HCT116 (cell line): ENCODE data around the gene SND1.

Experiments
- CBX3 ChIP-seq: IDR thresholded peaks from 2 replicates; pipeline ENCODE4 v1.6.1; 2012; ENCODE audit warnings: low read depth
- CEBPB ChIP-seq: IDR thresholded peaks from 2 replicates; pipeline ENCODE4 v1.6.1; 2012; ENCODE audit warnings: low read depth
- EGR1 ChIP-seq: IDR thresholded peaks from 2 replicates; pipeline ENCODE4 v1.6.1; 2012; ENCODE audit warnings: low read depth
- EZH2 ChIP-seq: fragments of 200-600 bp; sonication (generic); IDR thresholded peaks from 2 replicates; pipeline ENCODE4 v1.6.1; 2017; ENCODE audit warnings: antibody characterized with exemption, mixed run types
- JUND ChIP-seq: IDR thresholded peaks from 2 replicates; pipeline ENCODE4 v1.6.1; 2012
- POLR2A ChIP-seq: IDR thresholded peaks from 2 replicates; pipeline ENCODE4 v1.7.0; 2011; ENCODE audit warnings: borderline replicate concordance; ENCODE audit not compliant: insufficient read depth, insufficient read length; ENCODE audit errors: extremely low read depth
- POLR2AphosphoS5 ChIP-seq: IDR thresholded peaks from 2 replicates; pipeline ENCODE4 v1.6.1; 2011; ENCODE audit warnings: mild to moderate bottlenecking, low read depth, low read length, moderate library complexity
- RAD21 ChIP-seq: IDR thresholded peaks from 2 replicates; pipeline ENCODE4 v1.6.1; 2012; ENCODE audit warnings: low read depth, mild to moderate bottlenecking
- ZFX ChIP-seq: fragments of 450-650 bp; IDR thresholded peaks from 2 replicates; pipeline ENCODE4 v1.6.1; 2017
- ZNF274 ChIP-seq: fragments of 200-500 bp; sonication (Bioruptor generic); IDR thresholded peaks from 2 replicates; pipeline ENCODE4 v1.6.1; 2014; ENCODE audit warnings: mild to moderate bottlenecking, low read depth, low read length, inconsistent platforms
- TF ChIP-seq, protein P1 (sequence below), 3 experiments: fragments of 200-600 bp in 1 of 3; sonication (generic) in 1 of 3; IDR thresholded peaks in 2 of 3; conservative IDR thresholded peaks in 1 of 3; 2 replicates each; pipeline ENCODE4 v1.5.1; 2012 to 2017; ENCODE audit warnings: low read depth in 2 of 3, low read length in 2 of 3, antibody characterized with exemption in 1 of 3, borderline replicate concordance in 1 of 3, control low read depth in 1 of 3, mild to moderate bottlenecking in 1 of 3, mixed read lengths in 1 of 3, mixed run types in 1 of 3, moderate library complexity in 1 of 3; ENCODE audit not compliant: insufficient read depth in 1 of 3
- TF ChIP-seq, protein P2 (sequence below): IDR thresholded peaks from 2 replicates; pipeline ENCODE4 v1.6.1; 2012

- TF ChIP-seq POLR2A (no peak), ZNF274 (no peak), EZH2 (no peak), POLR2AphosphoS5 (no peak), ZFX (no peak), JUND (no peak), CBX3 (no peak), EGR1 (no peak), RAD21 (no peak), CEBPB (no peak)
- TF ChIP-seq, protein P1, sequence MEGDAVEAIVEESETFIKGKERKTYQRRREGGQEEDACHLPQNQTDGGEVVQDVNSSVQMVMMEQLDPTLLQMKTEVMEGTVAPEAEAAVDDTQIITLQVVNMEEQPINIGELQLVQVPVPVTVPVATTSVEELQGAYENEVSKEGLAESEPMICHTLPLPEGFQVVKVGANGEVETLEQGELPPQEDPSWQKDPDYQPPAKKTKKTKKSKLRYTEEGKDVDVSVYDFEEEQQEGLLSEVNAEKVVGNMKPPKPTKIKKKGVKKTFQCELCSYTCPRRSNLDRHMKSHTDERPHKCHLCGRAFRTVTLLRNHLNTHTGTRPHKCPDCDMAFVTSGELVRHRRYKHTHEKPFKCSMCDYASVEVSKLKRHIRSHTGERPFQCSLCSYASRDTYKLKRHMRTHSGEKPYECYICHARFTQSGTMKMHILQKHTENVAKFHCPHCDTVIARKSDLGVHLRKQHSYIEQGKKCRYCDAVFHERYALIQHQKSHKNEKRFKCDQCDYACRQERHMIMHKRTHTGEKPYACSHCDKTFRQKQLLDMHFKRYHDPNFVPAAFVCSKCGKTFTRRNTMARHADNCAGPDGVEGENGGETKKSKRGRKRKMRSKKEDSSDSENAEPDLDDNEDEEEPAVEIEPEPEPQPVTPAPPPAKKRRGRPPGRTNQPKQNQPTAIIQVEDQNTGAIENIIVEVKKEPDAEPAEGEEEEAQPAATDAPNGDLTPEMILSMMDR (IDR thresholded peaks at IDR 0.05 in 2 of 3, conservative IDR thresholded peaks at IDR 0.05 in 1 of 3; ENCODE audit: borderline replicate concordance in 1 of 3, insufficient read depth in 1 of 3, low read depth in 2 of 3, low read length in 2 of 3): no peak
- TF ChIP-seq, protein P2, sequence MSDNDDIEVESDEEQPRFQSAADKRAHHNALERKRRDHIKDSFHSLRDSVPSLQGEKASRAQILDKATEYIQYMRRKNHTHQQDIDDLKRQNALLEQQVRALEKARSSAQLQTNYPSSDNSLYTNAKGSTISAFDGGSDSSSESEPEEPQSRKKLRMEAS: no peak
These were observed 479.1 kb downstream of the SND1 start for GRCh38 chr7:128131115-128131514.
